Ovary (tissue), 3 donors: ENCODE measurements around the gene TRANK1.

ENCODE experiments used
- EP300 ChIP-seq: sonication (generic); formaldehyde crosslinking; IDR thresholded peaks from one replicate; pipeline ENCODE4 v1.6.1; 2017; ENCODE audit warnings: antibody characterized with exemption
- POLR2A ChIP-seq: fragments of 450-650 bp; IDR thresholded peaks from one replicate; pipeline ENCODE4 v1.6.1; 2017; ENCODE audit warnings: antibody characterized with exemption, mild to moderate bottlenecking, moderate library complexity
- TF ChIP-seq, protein P1 (sequence below), 3 donors: fragments of 450-650 bp in 2 of 3; fragments of 200-600 bp in 1 of 3; IDR thresholded peaks; one replicate each; pipeline versions ENCODE4 v1.5.1 to v1.8.0; 2016 to 2022; ENCODE audit warnings: antibody characterized with exemption in 3 of 3, mild to moderate bottlenecking in 1 of 3
- donor health status: DM: no; HTN: no; CAD: no.

DNA sequence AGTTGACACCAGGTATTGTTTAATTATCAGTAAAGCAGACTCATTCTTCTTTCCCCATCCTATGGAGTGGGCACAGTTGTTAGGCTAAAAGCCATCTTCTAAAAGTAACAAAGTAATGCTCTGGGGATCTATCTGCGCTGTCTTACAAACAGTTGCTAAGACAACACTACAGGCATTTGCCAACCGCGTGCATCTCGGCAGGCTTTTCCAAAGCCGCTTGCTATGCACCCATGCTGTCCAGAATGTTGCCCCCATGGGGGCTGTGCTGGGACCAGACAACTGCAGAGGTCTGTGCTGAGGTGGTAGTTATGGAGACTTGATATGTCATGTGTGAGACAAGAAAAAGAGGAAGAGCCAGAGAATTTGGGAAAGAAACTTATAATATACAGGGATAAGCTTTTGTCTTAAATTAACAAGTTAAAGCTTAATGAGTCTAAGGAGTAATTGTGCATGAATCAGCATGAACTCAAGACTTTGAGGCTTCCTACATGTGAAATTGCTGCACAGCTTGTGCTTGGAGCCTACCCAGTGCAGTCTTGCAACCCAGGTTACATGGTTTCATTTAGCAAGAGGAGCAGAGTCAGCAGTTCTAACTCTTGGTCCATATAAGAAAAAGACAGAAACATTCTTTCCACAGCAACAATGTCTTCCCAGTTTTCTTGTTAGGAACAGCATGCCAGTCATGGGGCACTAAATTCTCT lies 141.6 kb downstream of the TRANK1 start:
- TF ChIP-seq, protein P1, sequence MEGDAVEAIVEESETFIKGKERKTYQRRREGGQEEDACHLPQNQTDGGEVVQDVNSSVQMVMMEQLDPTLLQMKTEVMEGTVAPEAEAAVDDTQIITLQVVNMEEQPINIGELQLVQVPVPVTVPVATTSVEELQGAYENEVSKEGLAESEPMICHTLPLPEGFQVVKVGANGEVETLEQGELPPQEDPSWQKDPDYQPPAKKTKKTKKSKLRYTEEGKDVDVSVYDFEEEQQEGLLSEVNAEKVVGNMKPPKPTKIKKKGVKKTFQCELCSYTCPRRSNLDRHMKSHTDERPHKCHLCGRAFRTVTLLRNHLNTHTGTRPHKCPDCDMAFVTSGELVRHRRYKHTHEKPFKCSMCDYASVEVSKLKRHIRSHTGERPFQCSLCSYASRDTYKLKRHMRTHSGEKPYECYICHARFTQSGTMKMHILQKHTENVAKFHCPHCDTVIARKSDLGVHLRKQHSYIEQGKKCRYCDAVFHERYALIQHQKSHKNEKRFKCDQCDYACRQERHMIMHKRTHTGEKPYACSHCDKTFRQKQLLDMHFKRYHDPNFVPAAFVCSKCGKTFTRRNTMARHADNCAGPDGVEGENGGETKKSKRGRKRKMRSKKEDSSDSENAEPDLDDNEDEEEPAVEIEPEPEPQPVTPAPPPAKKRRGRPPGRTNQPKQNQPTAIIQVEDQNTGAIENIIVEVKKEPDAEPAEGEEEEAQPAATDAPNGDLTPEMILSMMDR (IDR thresholded peaks at IDR 0.05): no peak
- no peak for TF ChIP-seq EP300
- TF ChIP-seq POLR2A: no peak
